ENCODE measurements around the gene FOLR2.
"Not testable (repeated sequence)": the region's sequence is repeated elsewhere in the genome, so short reads cannot be mapped to it uniquely, and the experiment has no call there.

DNA sequence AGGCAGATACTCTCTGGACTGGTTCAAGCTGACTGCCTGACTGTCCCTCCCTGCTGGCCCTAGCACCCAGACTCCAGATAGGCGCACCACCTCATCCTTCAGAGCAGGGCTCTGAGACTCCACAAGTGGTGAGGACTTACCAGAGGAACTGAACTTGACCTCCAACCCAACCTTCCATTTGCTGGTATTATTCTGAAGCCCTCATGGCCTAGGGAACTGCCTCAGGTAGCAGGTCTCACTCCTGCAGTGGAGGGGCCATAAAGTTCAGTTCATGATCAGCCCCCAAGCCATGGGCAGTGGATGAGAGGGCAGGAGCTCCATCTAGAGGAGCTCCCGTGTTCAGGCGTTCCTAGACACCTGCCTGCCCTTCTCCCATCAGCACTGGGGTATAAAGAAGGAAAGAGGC, 35.0 kb upstream of the FOLR2 start:
- not testable (repeated sequence) for TF ChIP-seq POLR2A (IDR thresholded peaks at IDR 0.05; ENCODE audit: low read depth, low read length); TAF1 (IDR thresholded peaks at IDR 0.05; ENCODE audit: borderline replicate concordance, low read depth, low read length); POLR2AphosphoS5 (IDR thresholded peaks at IDR 0.05; ENCODE audit: low read depth, low read length)

Data from GM12892 (cell line).